GM12878 (cell line): Measurements from ENCODE around the gene PSMB10. TPM values are rescaled to one million over a fixed set of nuclear protein-coding genes. Genes with fewer than 3 reads are reported as not detected.

Experiments used
- ATAC-seq: fragments of 200-7000 bp; cut with Tn5 transposase; 3 replicates; pipeline ENCODE4 v1.9.1; 2020; ENCODE audit warnings: mild to moderate bottlenecking, moderate library complexity
- BruUV-seq: library from RNA; stranded (reverse); fragments of 400-500 nt; replicated peaks from 2 replicates; lab custom pipeline; 2021; lab: Mats Ljungman, UMichigan
- CTCF ChIA-PET: fragments of 300-600 bp; sonication (Branson Sonifier 250); formaldehyde crosslinking; extraction: SDS; loops from one replicate; lab custom pipeline; 2021; ENCODE audit warnings: inconsistent platforms; lab: Yijun Ruan, JAX
- POLR2A ChIA-PET: fragments of 350-600 bp; formaldehyde crosslinking; extraction: SDS; loops from one replicate; lab custom pipeline; 2021; ENCODE audit warnings: inconsistent platforms; lab: Charles Lee
- RAD21 ChIA-PET: fragments of 300-600 bp; sonication (Branson Sonifier 250); formaldehyde crosslinking; loops from one replicate; lab custom pipeline; 2023; ENCODE audit warnings: antibody characterized with exemption; ENCODE audit not compliant: unreplicated experiment; lab: Charles Lee
- SMC1A ChIA-PET: fragments of 300-600 bp; sonication (Branson Sonifier 250); formaldehyde crosslinking; loops from one replicate; lab custom pipeline; 2023; ENCODE audit not compliant: unreplicated experiment, uncharacterized antibody; lab: Charles Lee
- DNase-seq: peaks from one replicate; pipeline ENCODE4 v3.0.0-alpha.2; 2011; ENCODE audit warnings: low read depth, low spot score
- FAIRE-seq: peaks from 3 replicates; lab custom pipeline; 2011; peaks lifted over from hg19 to GRCh38; lab: Jason Lieb, UNC
- H2AFZ ChIP-seq: 2 replicates; pipeline ENCODE4 v1.6.0; 2011; ENCODE audit warnings: low read depth, low read length, control low read depth; ENCODE audit not compliant: control insufficient read depth
- H3K27ac ChIP-seq: 2 replicates; pipeline ENCODE4 v1.5.1; 2011; ENCODE audit warnings: control low read depth; ENCODE audit not compliant: control insufficient read depth, insufficient read depth
- H3K27me3 ChIP-seq, 2 experiments: replicated peaks in 1 of 2; 2 replicates each; pipeline versions ENCODE4 v1.6.0 to v1.6.1; 2011; ENCODE audit warnings: low read length in 1 of 2; ENCODE audit not compliant: control insufficient read depth in 2 of 2, insufficient read depth in 2 of 2
- H3K36me3 ChIP-seq, 2 experiments: 2 replicates each; pipeline ENCODE4 v1.5.1; 2011; ENCODE audit warnings: low read length in 1 of 2; ENCODE audit not compliant: control insufficient read depth in 2 of 2, insufficient read depth in 2 of 2
- H3K4me1 ChIP-seq: 2 replicates; pipeline ENCODE4 v1.6.1; 2011; ENCODE audit warnings: mild to moderate bottlenecking, low read length, moderate library complexity, mixed read lengths; ENCODE audit not compliant: control insufficient read depth, insufficient read depth
- H3K4me2 ChIP-seq: 2 replicates; pipeline ENCODE4 v1.6.0; 2011; ENCODE audit warnings: control low read depth; ENCODE audit not compliant: control insufficient read depth, insufficient read depth
- H3K4me3 ChIP-seq: fragments of 200-600 bp; sonication (generic); 2 replicates; pipeline ENCODE4 v1.5.1; 2016
- H3K79me2 ChIP-seq: 2 replicates; pipeline ENCODE4 v1.6.0; 2011; ENCODE audit warnings: low read length; ENCODE audit not compliant: control insufficient read depth, insufficient read depth
- H3K9ac ChIP-seq: 2 replicates; pipeline ENCODE4 v1.8.0; 2011; ENCODE audit warnings: low read length, control low read depth, mixed read lengths; ENCODE audit not compliant: control insufficient read depth, insufficient read depth
- H3K9me3 ChIP-seq: replicated peaks from 3 replicates; pipeline ENCODE4 v1.5.1; 2011; ENCODE audit warnings: mild to moderate bottlenecking, low read length; ENCODE audit not compliant: control insufficient read depth, insufficient read depth
- H4K20me1 ChIP-seq: 2 replicates; pipeline ENCODE4 v1.6.0; 2011; ENCODE audit not compliant: control insufficient read depth, insufficient read depth
- CBFB ChIP-seq: IDR thresholded peaks from 2 replicates; pipeline ENCODE4 v1.6.1; 2016; ENCODE audit warnings: antibody characterized with exemption, low read depth
- CREM ChIP-seq: IDR thresholded peaks from 2 replicates; pipeline ENCODE4 v1.6.1; 2014; ENCODE audit warnings: antibody characterized with exemption, low read depth
- FOS ChIP-seq: IDR thresholded peaks from 3 replicates; pipeline ENCODE4 v1.6.1; 2011; ENCODE audit warnings: borderline replicate concordance; ENCODE audit not compliant: insufficient read length; ENCODE audit errors: extremely low read depth
- HDAC2 ChIP-seq: fragments of 200-600 bp; sonication (generic); IDR thresholded peaks from 2 replicates; pipeline ENCODE4 v1.6.1; 2017
- HDAC6 ChIP-seq: fragments of 200-600 bp; sonication (generic); IDR thresholded peaks from one replicate; pipeline ENCODE4 v1.8.0; 2017; ENCODE audit warnings: antibody characterized with exemption; ENCODE audit not compliant: unreplicated experiment
- MEF2B ChIP-seq: fragments of 450-650 bp; IDR thresholded peaks from 2 replicates; pipeline ENCODE4 v1.6.1; 2018; ENCODE audit warnings: mild to moderate bottlenecking, moderate library complexity; ENCODE audit not compliant: partially characterized antibody, poor library complexity, severe bottlenecking
- NFYB ChIP-seq: IDR thresholded peaks from 2 replicates; pipeline ENCODE4 v1.6.1; 2011; ENCODE audit warnings: low read depth, mild to moderate bottlenecking, low read length, improper control_type of control experiment, moderate library complexity; ENCODE audit not compliant: insufficient read depth
- NR2C2 ChIP-seq: IDR thresholded peaks from 2 replicates; pipeline ENCODE4 v1.6.1; 2011; ENCODE audit warnings: borderline replicate concordance, low read depth; ENCODE audit not compliant: control insufficient read depth, insufficient read length
- NRF1 ChIP-seq: conservative IDR thresholded peaks from 2 replicates; pipeline ENCODE4 v1.6.1; 2011; ENCODE audit warnings: mild to moderate bottlenecking, low read depth, low read length, improper control_type of control experiment
- SMAD1 ChIP-seq: fragments of 450-650 bp; IDR thresholded peaks from 2 replicates; pipeline ENCODE4 v1.6.1; 2018; ENCODE audit warnings: mild to moderate bottlenecking, low read depth; ENCODE audit not compliant: partially characterized antibody
- TBL1XR1 ChIP-seq: IDR thresholded peaks from 2 replicates; pipeline ENCODE4 v1.6.1; 2012; ENCODE audit warnings: low read depth, low read length, improper control_type of control experiment
- TCF12 ChIP-seq: IDR thresholded peaks from 2 replicates; pipeline ENCODE4 v1.6.1; 2011; ENCODE audit warnings: low read depth, mild to moderate bottlenecking, low read length
- TCF3 ChIP-seq: IDR thresholded peaks from 2 replicates; pipeline ENCODE4 v1.6.1; 2012; ENCODE audit warnings: low read depth, mild to moderate bottlenecking, low read length, borderline replicate concordance; ENCODE audit not compliant: insufficient read depth
- ZZZ3 ChIP-seq: IDR thresholded peaks from 2 replicates; pipeline ENCODE4 v1.6.1; 2011; ENCODE audit warnings: low read depth; ENCODE audit not compliant: control insufficient read depth, insufficient read length
- WGBS: methylation state at CpG from one replicate; pipeline ENCODE4 v1.1.6; 2016; ENCODE audit warnings: low lambda C conversion rate; ENCODE audit not compliant: insufficient replicate concordance, insufficient coverage; ENCODE audit errors: missing lambda C conversion rate; 5-methylcytosine and 5-hydroxymethylcytosine counted together
- in situ Hi-C: fragments of 300-500 bp; cut with MboI; formaldehyde crosslinking; loops from 9 replicates; pipeline ENCODE4 v1.14.3; 2018; ENCODE audit warnings: mixed read lengths
- intact Hi-C: fragments of 100-400 bp; cut with micrococcal nuclease; formaldehyde crosslinking; loops from one replicate; pipeline ENCODE4 v1.14.2; 2022; ENCODE audit not compliant: unreplicated experiment
- polyA plus RNA-seq, 11 experiments: library from polyadenylated mRNA; depleted of rRNA in 4 of 11; unstranded in 6 of 11; stranded (reverse) in 5 of 11; fragments of >200 nt; fragmentation: Nextera tagmentation in 4 of 11; fragmentation: Illumina TruSeq in 1 of 11; extraction: Ambion mirVana in 4 of 11; extraction: Trizol in 1 of 11; gene quantifications; 1 replicate in 1 of 11; 2 replicates in 10 of 11; pipeline versions ENCODE4 v1.2.1 to v1.2.3, GENCODE V29; 2011 to 2016; ENCODE audit warnings: inconsistent platforms in 2 of 11, missing spikeins in 2 of 11, low read depth in 1 of 11
- total RNA-seq, 4 experiments: library from RNA; depleted of rRNA in 3 of 4; stranded (reverse); fragments of >200 nt in 3 of 4; fragmentation: Illumina TruSeq in 1 of 4; extraction: Trizol in 1 of 4; gene quantifications; 2 replicates each; pipeline versions ENCODE4 v1.2.1 to v1.2.3, GENCODE V29; 2013 to 2021
- TF ChIP-seq, protein P1 (sequence below): fragments of 450-650 bp; IDR thresholded peaks from 2 replicates; pipeline ENCODE4 v1.6.1; 2018; ENCODE audit warnings: borderline replicate concordance, mild to moderate bottlenecking; ENCODE audit not compliant: partially characterized antibody
- TF ChIP-seq, protein P2 (sequence below): IDR thresholded peaks from 2 replicates; pipeline ENCODE4 v1.6.1; 2011; ENCODE audit warnings: borderline replicate concordance, low read depth, mild to moderate bottlenecking, moderate library complexity, low read length; ENCODE audit not compliant: insufficient read depth, poor library complexity, severe bottlenecking
- TF ChIP-seq, protein P3 (sequence below): IDR thresholded peaks from 2 replicates; pipeline ENCODE4 v1.6.1; 2011; ENCODE audit warnings: mild to moderate bottlenecking, low read depth, low read length, moderate library complexity; ENCODE audit not compliant: insufficient replicate concordance

Gene PSMB10
- total and polyA plus RNA-seq, 10 of the 15 experiments (the other 5 are each of a cell fraction or from before 2014, with no cell fraction given): 24.1 to 308 (median 151) TPM

DNA sequence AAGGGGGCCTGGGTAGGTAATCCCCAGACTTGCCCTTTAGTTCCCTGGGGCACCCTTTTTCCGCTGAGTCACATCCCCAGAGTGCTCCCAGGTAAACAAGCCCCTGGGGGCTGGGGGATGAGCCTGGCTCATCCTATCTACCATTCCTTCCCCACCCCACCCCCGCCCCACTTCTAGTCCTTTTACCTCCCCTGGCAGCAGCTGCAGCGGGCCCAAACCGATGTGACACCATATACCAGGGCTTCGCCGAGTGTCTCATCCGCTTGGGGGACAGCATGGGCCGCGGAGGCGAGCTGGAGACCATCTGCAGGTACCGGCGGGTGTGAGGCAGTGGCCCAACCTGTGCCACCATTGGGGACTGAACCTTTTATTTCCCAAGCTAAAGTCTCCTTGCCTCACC, 51.1 kb downstream of the PSMB10 start:
- Histone ChIP-seq H3K9ac (no peak overlapping the region), H3K27me3 (no peaks in the 10 kb centered on the region), H3K9me3 (no peaks in the 10 kb centered on the region), H3K4me1 (no peaks in the 10 kb centered on the region), H3K4me3 (no peak overlapping the region), H4K20me1 (no peaks in the 10 kb centered on the region), H3K36me3 (peaks cover 9 to 33% of the 10 kb centered on the region in 2 experiments; a peak in 3 of 4 replicates), H2AFZ (no peak overlapping the region), H3K27ac (no peak overlapping the region), H3K79me2 (no peaks in the 10 kb centered on the region), H3K4me2 (no peak overlapping the region)
- in situ Hi-C loops: no loop called here
- RAD21 ChIA-PET: no interaction called here
- no peak for FAIRE-seq
- no peak for DNase-seq
- no TSS peak for BruUV-seq
- POLR2A ChIA-PET: interaction anchor here (1.3 kb wide), 1 partner anchor 12 kb away, joined by 3 read pairs; no protein-coding TSS in a partner anchor
- CTCF ChIA-PET: interaction anchor here (2.4 to 5.6 kb wide), 3 partner anchors 11 to 156 kb away, joined by 5 to 39 read pairs (median 9); partner anchors contain the start of genes EDC4 and PSMB10
- SMC1A ChIA-PET: interaction anchor here (2.1 kb wide), 1 partner anchor 155 kb away, joined by 10 read pairs; no protein-coding TSS in a partner anchor
- intact Hi-C loops: no loop called here
- ATAC-seq: no peak
- WGBS: 95% methylated on average over 9 of the region's 12 CpGs
- TF ChIP-seq NRF1 (no peak), NFYB (no peak), TCF3 (no peak), FOS (no peak), CREM (no peak), MEF2B (no peak), ZZZ3 (no peak), CBFB (no peak), TBL1XR1 (no peak), HDAC2 (no peak), SMAD1 (no peak), HDAC6 (no peak), TCF12 (no peak), NR2C2 (no peak)
- TF ChIP-seq, protein P1, sequence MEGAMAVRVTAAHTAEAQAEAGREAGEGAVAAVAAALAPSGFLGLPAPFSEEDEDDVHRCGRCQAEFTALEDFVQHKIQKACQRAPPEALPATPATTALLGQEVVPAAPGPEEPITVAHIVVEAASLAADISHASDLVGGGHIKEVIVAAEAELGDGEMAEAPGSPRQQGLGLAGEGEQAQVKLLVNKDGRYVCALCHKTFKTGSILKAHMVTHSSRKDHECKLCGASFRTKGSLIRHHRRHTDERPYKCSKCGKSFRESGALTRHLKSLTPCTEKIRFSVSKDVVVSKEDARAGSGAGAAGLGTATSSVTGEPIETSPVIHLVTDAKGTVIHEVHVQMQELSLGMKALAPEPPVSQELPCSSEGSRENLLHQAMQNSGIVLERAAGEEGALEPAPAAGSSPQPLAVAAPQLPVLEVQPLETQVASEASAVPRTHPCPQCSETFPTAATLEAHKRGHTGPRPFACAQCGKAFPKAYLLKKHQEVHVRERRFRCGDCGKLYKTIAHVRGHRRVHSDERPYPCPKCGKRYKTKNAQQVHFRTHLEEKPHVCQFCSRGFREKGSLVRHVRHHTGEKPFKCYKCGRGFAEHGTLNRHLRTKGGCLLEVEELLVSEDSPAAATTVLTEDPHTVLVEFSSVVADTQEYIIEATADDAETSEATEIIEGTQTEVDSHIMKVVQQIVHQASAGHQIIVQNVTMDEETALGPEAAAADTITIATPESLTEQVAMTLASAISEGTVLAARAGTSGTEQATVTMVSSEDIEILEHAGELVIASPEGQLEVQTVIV: no peak
- TF ChIP-seq, protein P2, sequence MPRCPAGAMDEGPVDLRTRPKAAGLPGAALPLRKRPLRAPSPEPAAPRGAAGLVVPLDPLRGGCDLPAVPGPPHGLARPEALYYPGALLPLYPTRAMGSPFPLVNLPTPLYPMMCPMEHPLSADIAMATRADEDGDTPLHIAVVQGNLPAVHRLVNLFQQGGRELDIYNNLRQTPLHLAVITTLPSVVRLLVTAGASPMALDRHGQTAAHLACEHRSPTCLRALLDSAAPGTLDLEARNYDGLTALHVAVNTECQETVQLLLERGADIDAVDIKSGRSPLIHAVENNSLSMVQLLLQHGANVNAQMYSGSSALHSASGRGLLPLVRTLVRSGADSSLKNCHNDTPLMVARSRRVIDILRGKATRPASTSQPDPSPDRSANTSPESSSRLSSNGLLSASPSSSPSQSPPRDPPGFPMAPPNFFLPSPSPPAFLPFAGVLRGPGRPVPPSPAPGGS: no peak
- TF ChIP-seq, protein P3, sequence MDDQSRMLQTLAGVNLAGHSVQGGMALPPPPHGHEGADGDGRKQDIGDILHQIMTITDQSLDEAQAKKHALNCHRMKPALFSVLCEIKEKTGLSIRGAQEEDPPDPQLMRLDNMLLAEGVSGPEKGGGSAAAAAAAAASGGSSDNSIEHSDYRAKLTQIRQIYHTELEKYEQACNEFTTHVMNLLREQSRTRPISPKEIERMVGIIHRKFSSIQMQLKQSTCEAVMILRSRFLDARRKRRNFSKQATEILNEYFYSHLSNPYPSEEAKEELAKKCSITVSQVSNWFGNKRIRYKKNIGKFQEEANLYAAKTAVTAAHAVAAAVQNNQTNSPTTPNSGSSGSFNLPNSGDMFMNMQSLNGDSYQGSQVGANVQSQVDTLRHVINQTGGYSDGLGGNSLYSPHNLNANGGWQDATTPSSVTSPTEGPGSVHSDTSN: no peak
